Measurements from ENCODE around the gene CCDC59. TPM values are rescaled to one million over a fixed set of nuclear protein-coding genes. Genes with fewer than 3 reads are reported as not detected.
"Not testable (repeated sequence)": the region's sequence is repeated elsewhere in the genome, so short reads cannot be mapped to it uniquely, and the experiment has no call there.

Gene CCDC59, protein sequence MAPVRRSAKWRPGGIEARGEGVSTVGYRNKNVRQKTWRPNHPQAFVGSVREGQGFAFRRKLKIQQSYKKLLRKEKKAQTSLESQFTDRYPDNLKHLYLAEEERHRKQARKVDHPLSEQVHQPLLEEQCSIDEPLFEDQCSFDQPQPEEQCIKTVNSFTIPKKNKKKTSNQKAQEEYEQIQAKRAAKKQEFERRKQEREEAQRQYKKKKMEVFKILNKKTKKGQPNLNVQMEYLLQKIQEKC
- polyA plus RNA-seq (ENCODE audit: insufficient read length): 34.9 TPM

DNA sequence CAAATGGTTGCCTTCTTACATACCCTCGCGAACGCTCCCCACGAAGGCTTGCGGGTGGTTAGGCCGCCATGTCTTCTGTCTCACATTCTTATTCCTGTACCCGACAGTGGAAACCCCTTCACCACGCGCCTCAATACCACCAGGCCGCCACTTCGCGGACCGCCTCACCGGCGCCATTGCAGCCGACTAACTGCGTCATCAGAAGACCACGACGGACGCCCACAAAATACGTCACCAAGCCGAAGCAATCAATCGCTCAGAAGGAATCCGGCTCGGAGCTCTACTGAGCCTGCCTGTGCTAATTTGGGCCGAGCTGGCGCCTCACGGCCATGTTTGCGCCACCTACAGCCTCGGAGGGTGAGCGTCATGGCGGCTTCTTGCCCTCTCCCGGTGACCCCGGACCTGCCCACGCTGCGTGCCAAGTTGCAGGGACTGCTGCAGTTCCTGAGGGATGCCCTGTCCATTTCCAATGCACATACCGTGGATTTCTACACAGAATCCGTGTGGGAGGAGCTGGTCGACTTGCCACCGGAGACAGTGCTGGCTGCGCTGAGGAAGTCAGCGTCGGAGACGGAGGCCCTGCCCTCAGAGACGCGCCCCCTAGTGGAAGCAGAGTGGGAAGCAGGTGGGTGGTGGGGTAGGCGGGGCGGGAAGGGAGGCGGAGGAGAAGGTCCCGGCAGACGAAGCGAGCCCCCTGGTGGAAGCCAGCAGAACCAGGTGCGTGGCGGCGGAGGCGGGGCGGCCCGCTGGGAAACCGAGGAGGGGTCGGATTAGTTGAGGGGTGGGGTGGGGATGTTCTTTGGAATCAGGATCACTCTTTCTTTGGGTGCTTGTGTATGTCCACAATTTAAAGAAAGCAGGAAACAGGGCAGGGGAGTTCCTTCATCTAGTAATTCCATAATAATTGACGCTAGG is at the start of gene CCDC59, which contains the start of gene METTL25:
Gene CCDC59, minus strand, starts transcription at position 188 of the 915 bp plus-strand sequence. Its CDS starts 11 bp downstream, at position 177.
Gene METTL25, plus strand, starts transcription at position 330 of the 915 bp plus-strand sequence. Its CDS starts 37 bp downstream, at position 367.
- peak; percentile 99 for DNase-seq (ENCODE audit: low read depth)

DNA sequence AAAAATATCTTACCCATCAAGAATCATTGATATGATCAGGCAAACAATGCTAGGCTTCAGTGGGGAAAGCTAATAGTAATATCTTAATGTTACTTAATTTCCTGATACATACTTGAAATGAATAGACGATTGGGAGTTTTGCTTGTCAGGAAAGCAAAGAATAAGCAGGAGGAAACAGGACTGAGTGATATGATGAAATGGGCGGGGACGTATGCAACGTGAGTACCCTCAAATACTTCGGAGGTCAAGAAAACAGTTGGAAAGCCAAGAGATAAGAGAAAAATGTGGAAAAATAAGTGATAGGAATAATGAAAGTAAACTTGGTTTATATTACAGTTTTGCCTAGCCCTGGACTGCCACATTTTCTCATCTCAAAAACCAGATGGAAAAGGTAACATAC is 49.3 kb upstream of the CCDC59 start:
- no peak for DNase-seq (ENCODE audit: low read depth)

DNA sequence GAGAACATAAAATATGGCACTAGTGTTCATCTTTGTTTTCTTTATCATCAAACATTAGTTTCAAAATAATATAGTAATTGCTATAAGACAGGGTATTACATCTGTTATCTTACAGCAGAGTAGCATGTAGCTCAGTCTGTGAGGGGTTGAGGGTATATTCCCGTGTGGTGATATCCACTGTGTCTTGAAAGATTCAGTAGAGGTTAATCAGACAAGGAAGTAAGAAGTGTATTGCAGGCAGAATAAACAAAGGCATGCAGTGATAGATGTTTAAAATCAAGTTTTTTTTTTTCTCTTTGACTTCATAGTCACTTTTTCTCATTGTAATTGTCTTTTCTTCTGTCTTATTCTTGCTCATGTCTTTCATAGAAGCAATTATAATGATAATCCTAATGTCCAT is 48.5 kb upstream of the CCDC59 start:
- DNase-seq (ENCODE audit: low read depth): no peak

DNA sequence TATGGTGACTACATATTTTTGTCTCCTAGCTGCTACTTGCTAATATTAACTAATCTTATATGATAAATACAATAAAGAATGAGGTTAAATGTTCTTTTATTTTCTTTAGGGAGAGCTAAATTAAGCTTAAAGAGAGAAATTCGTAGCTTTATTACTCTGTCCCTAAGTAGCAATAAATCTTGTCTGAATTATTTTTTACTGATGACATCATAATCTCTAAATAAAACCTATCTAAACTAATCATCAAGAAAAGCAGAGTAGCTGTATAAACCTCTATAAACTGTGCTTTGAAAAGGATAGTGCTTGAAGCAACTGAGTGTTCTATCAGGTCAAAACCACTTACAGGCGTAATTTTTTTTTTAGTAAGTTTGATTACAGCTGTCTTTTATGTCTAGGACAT is 42.6 kb upstream of the CCDC59 start:
- no peak for DNase-seq (ENCODE audit: low read depth)

DNA sequence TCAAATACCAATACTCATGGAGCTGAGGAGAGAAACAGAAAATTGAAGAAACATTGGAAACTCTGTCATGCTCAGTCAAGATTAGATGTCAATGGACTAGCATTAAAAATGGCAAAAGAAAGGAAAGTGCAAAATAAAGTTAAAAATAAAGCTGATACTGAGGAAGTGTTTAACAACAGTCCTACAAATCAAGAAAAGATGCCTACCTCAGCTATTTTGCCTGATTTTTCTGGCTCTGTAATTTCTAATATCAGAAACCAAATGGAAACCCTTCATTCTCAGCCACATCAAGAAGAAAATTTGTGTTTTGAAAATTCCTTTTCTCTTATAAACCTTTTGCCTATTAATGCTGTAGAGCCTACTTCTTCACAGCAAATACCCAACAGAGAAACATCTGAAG is 40.7 kb upstream of the CCDC59 start:
- no peak for DNase-seq (ENCODE audit: low read depth)

DNA sequence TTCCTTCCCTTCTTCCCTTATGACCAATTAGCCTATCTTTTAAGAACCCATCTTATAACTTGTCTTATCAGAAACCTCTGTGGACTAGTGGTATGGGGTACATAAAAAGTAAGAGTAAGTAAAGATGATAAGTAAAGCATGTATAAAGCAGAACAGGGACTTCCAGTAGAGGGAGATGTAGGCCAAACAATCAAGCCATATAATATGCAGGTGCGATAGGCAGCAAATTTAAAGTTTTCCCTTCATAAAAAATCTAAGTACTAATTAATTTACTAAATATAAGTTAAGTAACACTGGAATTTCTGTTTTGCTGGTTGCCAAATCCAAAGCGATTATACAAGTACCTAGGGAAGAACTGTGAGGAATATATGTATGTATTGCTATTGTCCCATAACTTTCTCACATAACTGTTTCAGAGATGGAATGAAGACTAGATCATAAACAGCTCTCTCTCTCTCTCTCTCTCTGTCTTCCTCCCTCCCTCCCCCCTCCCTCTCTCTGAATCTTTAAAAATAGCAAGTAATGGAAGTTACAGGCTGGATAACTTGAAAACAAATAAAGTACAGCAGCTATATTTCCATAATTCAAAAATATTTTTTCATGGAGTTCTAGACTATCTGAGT is 25.9 kb upstream of the CCDC59 start:
- no peak for DNase-seq (ENCODE audit: low read depth)

GRCh38 chr12:82378997-82379396 is 20.8 kb upstream of the CCDC59 start:
- DNase-seq (ENCODE audit: low read depth): no peak

DNA sequence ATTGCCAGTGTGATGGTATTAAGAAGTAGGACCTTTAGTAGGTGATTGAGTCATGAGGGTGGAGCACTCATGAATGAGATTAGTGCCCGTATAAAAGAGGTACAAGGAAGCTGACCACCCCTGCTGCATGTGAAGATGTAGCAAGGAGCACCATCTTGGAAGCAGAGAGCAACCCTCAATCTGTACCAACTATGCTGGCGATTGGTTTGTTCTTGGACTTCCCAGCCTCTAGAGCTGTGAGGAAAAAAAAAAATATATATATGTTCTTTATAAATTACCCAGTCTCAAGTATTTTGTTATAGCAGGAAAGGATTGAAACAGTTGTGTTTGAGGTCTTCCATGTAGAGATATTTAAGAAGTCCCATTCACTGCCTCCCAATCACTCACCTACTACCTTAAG is 17.0 kb upstream of the CCDC59 start:
- DNase-seq (ENCODE audit: low read depth): no peak

- DNase-seq (ENCODE audit: low read depth): no peak
These were observed 8.0 kb upstream of the CCDC59 start for GRCh38 chr12:82366197-82366596.

- no peak for DNase-seq (ENCODE audit: low read depth)
These were observed 5.8 kb upstream of the CCDC59 start for GRCh38 chr12:82363990-82364389.

DNA sequence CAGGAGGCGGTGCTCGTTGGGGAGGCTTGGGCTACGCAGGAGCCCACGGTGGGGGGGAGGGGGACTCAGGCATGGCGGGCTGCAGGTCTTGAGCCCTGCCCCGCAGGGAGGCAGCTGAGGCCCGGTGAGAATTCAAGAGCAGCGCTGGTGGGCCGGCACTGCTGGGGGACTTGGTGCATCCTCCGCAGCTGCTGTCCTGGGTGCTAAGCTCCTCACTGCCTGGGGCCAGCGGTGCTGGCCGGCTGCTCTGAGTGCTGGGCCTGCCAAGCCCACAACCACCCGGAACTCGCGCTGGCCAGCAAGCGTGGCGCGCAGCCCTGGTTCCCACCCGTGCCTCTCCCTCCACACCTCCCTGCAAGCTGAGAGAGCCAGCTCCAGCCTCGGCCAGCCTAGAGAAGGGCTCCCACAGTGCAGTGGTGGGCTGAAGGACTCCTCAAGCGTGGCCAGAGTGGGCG is 3.3 kb upstream of the CCDC59 start:
- DNase-seq (ENCODE audit: low read depth): no peak

- not testable (repeated sequence) for DNase-seq (ENCODE audit: low read depth)
These were observed 2.6 kb upstream of the CCDC59 start for GRCh38 chr12:82360834-82361233.

DNA sequence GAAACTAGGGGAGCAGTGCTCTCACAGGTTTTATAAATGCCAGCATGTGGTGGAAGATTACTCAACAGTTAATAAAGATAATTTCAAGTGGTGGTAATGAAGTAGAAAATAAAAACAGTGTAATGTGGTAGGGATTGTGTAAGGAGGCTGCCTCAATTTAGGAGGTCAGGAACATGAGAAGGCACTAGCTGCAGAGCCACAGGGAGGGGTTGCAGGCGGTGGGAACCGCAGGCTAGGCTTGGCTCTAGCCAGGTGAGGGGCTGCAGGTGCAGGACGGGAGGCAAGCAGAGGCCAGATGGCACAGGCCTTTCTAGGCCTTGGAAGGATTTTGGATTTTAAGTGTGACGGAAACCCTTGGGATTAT is 910 bp upstream of the CCDC59 start:
- DNase-seq (ENCODE audit: low read depth): no peak

GRCh38 chr12:82357845-82358199 is 365 bp downstream of the CCDC59 start:
- no peak for DNase-seq (ENCODE audit: low read depth)

DNA sequence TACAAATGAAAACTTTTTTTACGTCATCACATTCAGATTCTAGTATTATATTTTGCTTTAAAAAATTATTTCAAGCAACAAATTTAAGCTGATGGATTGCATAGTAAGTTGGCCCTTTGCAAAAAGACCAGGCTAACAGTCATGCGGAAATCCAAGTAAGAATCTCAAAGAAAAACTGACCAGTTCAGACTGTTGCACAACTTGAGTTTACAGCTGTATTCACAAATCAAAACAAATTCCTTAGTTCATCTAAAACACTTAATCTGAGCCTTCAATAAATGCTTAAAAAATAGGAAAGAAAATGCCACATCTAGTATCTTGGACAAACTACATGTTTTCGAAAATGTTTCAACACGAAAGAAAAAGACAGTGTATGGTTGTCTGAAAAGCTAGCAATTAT is 847 bp downstream of the CCDC59 start:
- no peak for DNase-seq (ENCODE audit: low read depth)

DNA sequence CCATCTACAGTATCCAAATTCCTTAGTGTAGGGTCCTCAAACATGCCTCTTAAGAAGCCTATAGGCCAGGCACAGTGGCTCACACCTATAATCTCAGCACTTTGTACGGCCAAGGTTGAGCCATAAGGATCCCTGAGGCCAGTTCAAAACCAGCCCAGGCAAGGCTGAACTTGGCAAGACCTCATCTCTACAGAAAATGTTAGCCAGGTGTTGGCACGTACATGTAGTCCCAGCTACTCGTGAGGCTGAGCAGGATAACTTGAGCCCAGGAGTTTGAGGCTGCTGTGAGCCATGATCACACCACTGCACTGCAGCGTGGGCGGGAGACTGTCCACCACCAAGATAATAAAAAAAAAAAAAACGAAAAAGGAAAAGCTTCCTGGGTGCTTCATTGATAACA is 6.8 kb downstream of the CCDC59 start:
- DNase-seq (ENCODE audit: low read depth): no peak

- no peak for DNase-seq (ENCODE audit: low read depth)
These were observed 8.0 kb downstream of the CCDC59 start for GRCh38 chr12:82350161-82350560.

DNA sequence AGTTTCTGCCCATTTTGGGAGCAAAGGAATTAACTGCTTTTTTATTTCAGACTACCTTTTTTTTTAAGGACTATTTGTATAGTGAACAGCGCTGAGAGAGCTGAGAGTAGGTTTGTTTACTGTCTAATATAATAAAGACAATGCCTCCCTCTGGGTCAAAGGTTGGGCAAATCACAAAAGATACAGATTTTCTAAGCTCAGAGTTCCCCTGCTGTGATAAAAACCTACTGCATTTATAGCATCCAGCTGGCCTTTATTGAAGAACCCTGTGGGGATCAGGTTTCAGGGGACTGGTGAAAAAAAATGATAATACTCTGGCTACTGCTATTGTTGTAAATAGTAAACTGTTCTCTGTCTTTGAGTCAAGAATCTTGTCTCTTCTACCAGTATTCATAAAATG is 28.7 kb downstream of the CCDC59 start:
- no peak for DNase-seq (ENCODE audit: low read depth)

DNA sequence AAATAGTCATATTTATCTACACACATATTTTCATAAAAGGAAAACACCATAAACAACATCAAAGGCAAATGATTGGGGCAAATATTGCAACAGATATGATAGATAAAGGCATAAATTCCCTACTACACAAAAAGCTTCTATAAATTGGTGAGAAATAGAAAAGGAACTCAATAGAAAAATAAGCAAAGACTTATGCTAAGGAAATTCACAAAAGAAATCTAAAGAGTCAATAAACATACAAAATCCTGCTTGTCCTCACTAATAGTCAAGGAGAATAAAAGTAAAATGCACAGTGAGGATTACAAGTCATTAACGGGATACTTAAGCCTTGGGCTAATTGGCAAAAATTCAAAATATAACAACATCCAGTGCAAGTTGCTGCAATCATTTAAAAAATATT is 30.3 kb downstream of the CCDC59 start:
- DNase-seq (ENCODE audit: low read depth): no peak

DNA sequence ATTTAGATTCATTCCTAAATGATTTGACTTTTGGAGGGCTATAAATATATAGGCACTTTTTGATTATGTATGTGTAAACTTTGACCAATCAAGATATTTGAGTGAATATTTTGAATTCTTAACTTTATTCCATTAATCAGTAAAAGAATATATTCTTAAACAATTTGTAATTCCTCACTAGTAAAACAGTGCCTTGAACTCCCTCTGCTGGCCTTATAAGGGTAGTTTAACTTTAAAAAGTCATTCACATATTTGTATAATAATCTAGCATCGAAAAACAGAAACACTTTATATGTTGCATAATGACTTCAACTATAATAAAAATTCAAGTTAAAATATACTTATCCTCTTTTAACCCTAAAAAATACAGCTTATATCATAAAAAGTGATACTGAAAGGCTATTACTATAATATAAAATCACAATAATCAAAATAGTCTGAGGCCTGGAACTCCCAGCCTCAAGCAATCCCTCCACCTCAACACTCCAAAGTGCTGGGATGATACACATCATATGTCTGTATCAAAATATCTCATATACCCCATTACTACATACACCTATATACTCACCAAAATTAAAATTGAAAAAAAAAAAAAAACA is 31.2 kb downstream of the CCDC59 start:
- DNase-seq (ENCODE audit: low read depth): peak; percentile 5

DNA sequence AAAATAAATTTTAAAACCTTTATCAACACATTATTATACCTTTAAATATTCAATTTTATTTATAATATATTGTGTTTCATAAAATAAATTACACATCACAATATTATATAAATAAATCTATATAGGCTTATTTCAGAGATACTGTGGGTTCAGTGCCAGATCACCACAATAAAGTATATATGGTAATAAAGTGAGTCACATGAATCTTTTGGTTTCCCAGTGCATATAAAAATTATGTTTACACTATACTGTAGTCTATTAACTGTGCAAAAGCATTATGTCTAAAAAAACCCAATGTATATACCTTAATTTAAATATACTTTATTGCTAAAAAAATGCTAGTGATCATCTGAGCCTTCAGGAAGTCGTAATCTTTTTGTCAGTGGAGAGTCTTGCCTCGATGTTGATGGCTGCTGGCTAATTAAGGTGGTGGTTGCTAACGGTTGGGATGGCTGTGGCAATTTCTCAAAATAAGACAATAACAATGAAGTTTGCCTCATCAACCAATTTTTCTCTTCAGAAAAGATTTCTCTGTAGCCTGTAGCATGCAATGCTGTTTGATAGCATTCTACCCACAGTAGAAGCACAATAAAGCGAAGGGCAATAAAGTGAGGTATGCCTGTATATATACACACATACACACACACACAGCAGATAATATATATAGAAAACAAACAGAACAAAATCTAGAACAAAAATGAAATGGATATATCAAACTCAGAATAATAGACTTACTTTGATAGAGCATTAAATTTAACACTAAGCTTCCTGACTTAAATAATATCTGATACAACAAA is 32.4 kb downstream of the CCDC59 start:
- no peak for DNase-seq (ENCODE audit: low read depth)
